Astrocyte (in vitro differentiated cells and primary cell): ENCODE results near the gene MAST2. TPM values are rescaled to one million over a fixed set of nuclear protein-coding genes. Genes with fewer than 3 reads are reported as not detected.

Source experiments
- DNase-seq: peaks from one replicate; pipeline ENCODE4 v3.0.0-alpha.2; 2010; ENCODE audit warnings: low read depth
- FAIRE-seq: peaks from 2 replicates; lab custom pipeline; 2011; peaks lifted over from hg19 to GRCh38; lab: Jason Lieb, UNC
- H2AFZ ChIP-seq: 2 replicates; pipeline ENCODE4 v1.6.0; 2012; ENCODE audit warnings: low read depth, low read length, inconsistent platforms
- H3K27ac ChIP-seq: 2 replicates; pipeline ENCODE4 v1.5.1; 2011; ENCODE audit warnings: low read depth, low read length, inconsistent platforms
- H3K27me3 ChIP-seq: 2 replicates; pipeline ENCODE4 v1.6.0; 2011; ENCODE audit warnings: low read length, inconsistent platforms; ENCODE audit not compliant: insufficient read depth
- H3K36me3 ChIP-seq: 2 replicates; pipeline ENCODE4 v1.5.1; 2011; ENCODE audit warnings: low read length, inconsistent platforms; ENCODE audit not compliant: insufficient read depth
- H3K4me1 ChIP-seq: 2 replicates; pipeline ENCODE4 v1.5.1; 2011; ENCODE audit warnings: low read length, inconsistent platforms; ENCODE audit not compliant: insufficient read depth
- H3K4me2 ChIP-seq: 2 replicates; pipeline ENCODE4 v1.6.0; 2012; ENCODE audit warnings: low read length, inconsistent platforms
- H3K4me3 ChIP-seq: 2 replicates; pipeline ENCODE4 v1.5.1; 2011; ENCODE audit warnings: low read depth, mild to moderate bottlenecking, low read length, inconsistent platforms; ENCODE audit not compliant: insufficient read depth
- H3K79me2 ChIP-seq: 2 replicates; pipeline ENCODE4 v1.6.0; 2012; ENCODE audit warnings: mild to moderate bottlenecking, low read length, inconsistent platforms; ENCODE audit not compliant: insufficient read depth
- H3K9ac ChIP-seq: 2 replicates; pipeline ENCODE4 v1.6.0; 2012; ENCODE audit warnings: mild to moderate bottlenecking, low read length, inconsistent platforms
- H3K9me3 ChIP-seq: 2 replicates; pipeline ENCODE4 v1.5.1; 2012; ENCODE audit warnings: low read depth, mild to moderate bottlenecking, low read length, inconsistent platforms; ENCODE audit not compliant: insufficient read depth
- H4K20me1 ChIP-seq: 2 replicates; pipeline ENCODE4 v1.6.0; 2012; ENCODE audit warnings: low read length, inconsistent platforms; ENCODE audit not compliant: insufficient read depth
- H3K27ac Mint-ChIP-seq: one replicate; pipeline ENCODE4 v1.8.0; 2021; ENCODE audit warnings: mild to moderate bottlenecking, mixed read lengths; ENCODE audit not compliant: unreplicated experiment
- H3K27me3 Mint-ChIP-seq: one replicate; pipeline ENCODE4 v1.8.0; 2021; ENCODE audit warnings: low read depth, mixed read lengths; ENCODE audit not compliant: unreplicated experiment
- H3K36me3 Mint-ChIP-seq: one replicate; pipeline ENCODE4 v1.8.0; 2021; ENCODE audit warnings: low read depth, mixed read lengths; ENCODE audit not compliant: unreplicated experiment
- H3K4me1 Mint-ChIP-seq: one replicate; pipeline ENCODE4 v1.8.0; 2021; ENCODE audit warnings: low read depth, mixed read lengths; ENCODE audit not compliant: unreplicated experiment
- H3K4me3 Mint-ChIP-seq: one replicate; pipeline ENCODE4 v1.8.0; 2021; ENCODE audit warnings: mild to moderate bottlenecking, moderate library complexity, mixed read lengths; ENCODE audit not compliant: unreplicated experiment
- H3K9me3 Mint-ChIP-seq: one replicate; pipeline ENCODE4 v1.8.0; 2021; ENCODE audit warnings: mild to moderate bottlenecking, mixed read lengths; ENCODE audit not compliant: unreplicated experiment
- CTCF ChIP-seq: IDR thresholded peaks from 2 replicates; pipeline ENCODE4 v1.5.1; 2011; ENCODE audit warnings: low read depth, mild to moderate bottlenecking, inconsistent platforms, low read length, moderate library complexity; ENCODE audit not compliant: insufficient read depth
- EZH2 ChIP-seq: IDR thresholded peaks from 2 replicates; pipeline ENCODE4 v1.6.1; 2012; ENCODE audit warnings: mild to moderate bottlenecking, low read length, inconsistent platforms; ENCODE audit not compliant: insufficient read depth
- total RNA-seq: library from RNA; stranded (reverse); gene quantifications from 2 replicates; pipeline ENCODE4 v1.2.1, GENCODE V29; 2021

MAST2 gene
- total RNA-seq, 1 donor from 2014 or later = 41.0 TPM

DNA sequence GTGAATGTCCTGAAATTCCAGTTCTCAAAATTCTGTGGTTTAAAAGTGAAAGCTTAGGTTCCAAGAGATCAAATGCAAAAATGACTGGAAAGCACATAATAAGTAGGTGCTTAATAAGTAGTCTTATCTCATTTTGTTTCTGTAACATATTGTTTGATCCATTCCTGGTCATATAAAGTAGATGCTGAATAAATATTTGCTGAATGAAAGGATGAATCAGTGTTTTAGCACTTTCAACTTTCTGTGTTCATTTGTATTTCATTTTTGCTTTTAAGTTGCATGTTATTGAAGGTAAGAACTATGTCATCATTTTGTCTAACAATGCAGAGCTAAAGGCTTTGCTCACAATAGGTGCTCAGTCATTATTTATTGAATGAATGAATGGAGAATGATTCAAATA lies 6.3 kb downstream of the MAST2 start:
- Mint-ChIP-seq H3K4me1 (peaks cover 3% of the 10 kb centered on the region), H3K4me3 (no peak overlapping the region), H3K27me3 (no peaks in the 10 kb centered on the region), H3K27ac (no peak overlapping the region), H3K36me3 (peaks cover 6% of the 10 kb centered on the region), H3K9me3 (no peaks in the 10 kb centered on the region)
- no peak for TF ChIP-seq CTCF
- Histone ChIP-seq H3K4me1 (no peaks in the 10 kb centered on the region), H3K9ac (no peak overlapping the region), H3K36me3 (no peaks in the 10 kb centered on the region), H3K27ac (no peak overlapping the region), H3K4me3 (no peak overlapping the region), H3K4me2 (no peak overlapping the region), H3K9me3 (no peaks in the 10 kb centered on the region), H2AFZ (no peak overlapping the region), H3K27me3 (no peaks in the 10 kb centered on the region), H4K20me1 (peaks cover 27% of the 10 kb centered on the region), H3K79me2 (peaks cover 65% of the 10 kb centered on the region)
- DNase-seq (no peak), FAIRE-seq (no peak)

DNA sequence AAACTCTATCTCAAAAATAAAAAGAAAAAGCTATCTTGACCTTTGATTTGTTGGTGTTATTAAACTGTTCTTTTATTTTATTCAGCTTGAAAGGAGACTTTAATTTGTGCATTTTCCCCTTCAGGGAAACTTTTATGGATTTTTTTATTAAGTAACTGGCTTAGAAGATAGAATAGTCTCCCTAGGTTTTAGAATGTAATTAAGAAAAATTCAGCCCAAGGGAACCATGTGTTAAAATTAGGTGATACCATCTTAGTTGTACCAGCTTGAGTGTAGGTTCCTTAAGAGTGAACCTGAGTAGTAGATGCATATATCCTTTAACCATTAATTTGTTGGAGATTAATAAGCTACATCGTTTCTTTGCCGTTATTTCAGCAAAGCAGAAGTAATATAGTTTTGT lies 11.4 kb downstream of the MAST2 start:
- Mint-ChIP-seq H3K9me3 (no peaks in the 10 kb centered on the region), H3K4me1 (peaks cover 3% of the 10 kb centered on the region), H3K27ac (no peak overlapping the region), H3K36me3 (peaks cover 12% of the 10 kb centered on the region), H3K27me3 (no peaks in the 10 kb centered on the region), H3K4me3 (no peak overlapping the region)
- no peaks in the 10 kb centered on the region for H3K36me3 ChIP-seq
- H3K4me1 ChIP-seq = peaks cover 3% of the 10 kb centered on the region
- no peaks in the 10 kb centered on the region for H3K27me3 ChIP-seq
- DNase-seq = no peak
- TF ChIP-seq EZH2 (no peak), CTCF (no peak)
- peaks cover 55% of the 10 kb centered on the region for H3K79me2 ChIP-seq
- no peak for FAIRE-seq
- H3K27ac ChIP-seq = no peak overlapping the region
- no peak overlapping the region for H3K4me2 ChIP-seq
- no peak overlapping the region for H2AFZ ChIP-seq
- no peak overlapping the region for H3K4me3 ChIP-seq
- H4K20me1 ChIP-seq = peaks cover 23% of the 10 kb centered on the region
- no peak overlapping the region for H3K9ac ChIP-seq
- H3K9me3 ChIP-seq = no peaks in the 10 kb centered on the region

DNA sequence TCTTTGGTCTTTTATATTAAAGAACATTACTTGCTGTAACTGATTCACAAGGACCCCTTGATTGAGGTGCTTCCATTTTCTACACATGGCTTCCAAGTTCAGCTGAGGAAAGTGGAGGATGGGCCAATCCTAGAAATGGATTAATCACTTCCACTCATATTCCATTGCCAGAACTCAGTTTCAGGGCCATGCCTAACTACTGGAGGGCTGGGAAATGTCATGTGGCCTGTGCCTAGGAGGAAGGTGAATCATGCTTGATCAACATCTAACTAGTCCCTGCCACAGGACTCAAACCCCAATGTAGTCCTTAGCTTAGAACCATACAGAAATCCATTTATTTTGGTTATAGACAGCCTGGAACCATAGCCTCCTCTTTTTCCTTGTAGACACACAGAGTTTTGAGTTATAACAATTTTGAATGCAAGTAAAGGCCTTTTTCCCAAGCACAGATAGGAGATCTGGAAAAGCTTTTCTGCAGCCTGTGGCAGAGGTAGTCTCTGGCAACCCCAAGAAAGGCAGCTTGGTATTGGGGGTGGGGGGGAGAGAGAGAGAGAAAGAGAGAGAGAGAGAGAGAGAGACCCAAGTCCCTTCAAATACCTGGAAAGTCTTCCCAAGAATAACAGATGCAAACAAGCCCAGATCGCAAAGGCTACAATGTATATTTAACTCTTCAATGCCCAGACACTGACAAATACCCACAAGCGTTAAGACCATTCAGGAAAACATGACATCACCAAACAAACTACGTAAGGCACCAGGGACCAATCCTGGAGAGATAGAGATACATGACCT lies 12.5 kb downstream of the MAST2 start:
- Histone ChIP-seq H2AFZ (no peak overlapping the region), H4K20me1 (peaks cover 22% of the 10 kb centered on the region), H3K27me3 (no peaks in the 10 kb centered on the region), H3K9ac (no peak overlapping the region), H3K4me3 (no peak overlapping the region), H3K4me2 (no peak overlapping the region), H3K9me3 (no peaks in the 10 kb centered on the region), H3K27ac (no peak overlapping the region), H3K4me1 (peaks cover 3% of the 10 kb centered on the region), H3K36me3 (no peaks in the 10 kb centered on the region), H3K79me2 (peaks cover 54% of the 10 kb centered on the region)
- Mint-ChIP-seq H3K27me3 (no peaks in the 10 kb centered on the region), H3K4me3 (no peak overlapping the region), H3K4me1 (peaks cover 3% of the 10 kb centered on the region), H3K27ac (no peak overlapping the region), H3K9me3 (no peaks in the 10 kb centered on the region), H3K36me3 (peaks cover 12% of the 10 kb centered on the region)
- DNase-seq = peak; percentile 11
- no peak for TF ChIP-seq EZH2
- TF ChIP-seq CTCF = no peak
- FAIRE-seq = no peak
